ENCODE measurements around the gene RGS3. TPM values are rescaled to one million over a fixed set of nuclear protein-coding genes. Genes with fewer than 3 reads are reported as not detected.

Gene RGS3
- total RNA-seq, 1 donor from 2014 or later = 26.3 TPM

- Mint-ChIP-seq H3K27me3 (ENCODE audit: low read depth) (no peaks in the 10 kb centered on the region), H3K36me3 (peaks cover 9% of the 10 kb centered on the region), H3K4me1 (peaks cover 18% of the 10 kb centered on the region), H3K9me3 (no peaks in the 10 kb centered on the region), H3K4me3 (no peak overlapping the region), H3K27ac (no peak overlapping the region)
- no peak for TF ChIP-seq CTCF (IDR thresholded peaks at IDR 0.05; ENCODE audit: unreplicated experiment)
- DNase-seq (ENCODE audit: low spot score in 2 of 2, unreplicated experiment in 2 of 2) = no peak
Measured at GRCh38 chr9:113591899-113592625, 128.5 kb downstream of the RGS3 start.

- peak overlapping the region; percentile 80 for H3K4me3 Mint-ChIP-seq
- H3K4me1 Mint-ChIP-seq = peaks cover 18% of the 10 kb centered on the region
- H3K27ac Mint-ChIP-seq = peak overlapping the region; percentile 55
- no peak for TF ChIP-seq CTCF (IDR thresholded peaks at IDR 0.05; ENCODE audit: unreplicated experiment)
- DNase-seq (ENCODE audit: low spot score in 2 of 2, unreplicated experiment in 2 of 2) = no peak
- H3K9me3 Mint-ChIP-seq = no peaks in the 10 kb centered on the region
- H3K36me3 Mint-ChIP-seq = peaks cover 9% of the 10 kb centered on the region
- H3K27me3 Mint-ChIP-seq (ENCODE audit: low read depth) = no peaks in the 10 kb centered on the region
Measured at GRCh38 chr9:113592876-113593575, 129.5 kb downstream of the RGS3 start.

- peaks cover 9% of the 10 kb centered on the region for H3K36me3 Mint-ChIP-seq
- H3K4me3 Mint-ChIP-seq = peak overlapping the region; percentile 80
- peak; percentile 75 to 84 for DNase-seq (ENCODE audit: low spot score in 2 of 2, unreplicated experiment in 2 of 2)
- no peak for TF ChIP-seq CTCF (IDR thresholded peaks at IDR 0.05; ENCODE audit: unreplicated experiment)
- no peaks in the 10 kb centered on the region for H3K9me3 Mint-ChIP-seq
- H3K27me3 Mint-ChIP-seq (ENCODE audit: low read depth) = no peaks in the 10 kb centered on the region
- peak overlapping the region; percentile 88 for H3K27ac Mint-ChIP-seq
- H3K4me1 Mint-ChIP-seq = peaks cover 18% of the 10 kb centered on the region
Measured at GRCh38 chr9:113593682-113594281, 130.3 kb downstream of the RGS3 start.

GRCh38 chr9:113594484-113595299 is 131.2 kb downstream of the RGS3 start:
- no peak for DNase-seq (ENCODE audit: low spot score in 2 of 2, unreplicated experiment in 2 of 2)
- Mint-ChIP-seq H3K4me3 (peak overlapping the region; percentile 80), H3K27ac (peak overlapping the region; percentile 88), H3K9me3 (no peaks in the 10 kb centered on the region), H3K27me3 (ENCODE audit: low read depth) (no peaks in the 10 kb centered on the region), H3K4me1 (peaks cover 21% of the 10 kb centered on the region), H3K36me3 (peaks cover 9% of the 10 kb centered on the region)
- no peak for TF ChIP-seq CTCF (IDR thresholded peaks at IDR 0.05; ENCODE audit: unreplicated experiment)

GRCh38 chr9:113596616-113597320 is 133.2 kb downstream of the RGS3 start:
- Mint-ChIP-seq H3K4me3 (no peak overlapping the region), H3K9me3 (no peaks in the 10 kb centered on the region), H3K27ac (peak overlapping the region; percentile 53), H3K4me1 (peaks cover 35% of the 10 kb centered on the region), H3K27me3 (ENCODE audit: low read depth) (no peaks in the 10 kb centered on the region), H3K36me3 (peaks cover 9% of the 10 kb centered on the region)
- no peak for TF ChIP-seq CTCF (IDR thresholded peaks at IDR 0.05; ENCODE audit: unreplicated experiment)
- DNase-seq (ENCODE audit: low spot score in 2 of 2, unreplicated experiment in 2 of 2) = no peak
